Endothelial cell (in vitro differentiated cells): ENCODE results near the gene PTGER2. TPM values are rescaled to one million over a fixed set of nuclear protein-coding genes. Genes with fewer than 3 reads are reported as not detected.

Source experiments
- DNase-seq: peaks from one replicate; pipeline ENCODE4 v3.0.0; 2021; ENCODE audit warnings: low spot score
- H3K27ac Mint-ChIP-seq: one replicate; pipeline ENCODE4 v1.8.0; 2021; ENCODE audit warnings: mixed read lengths, inconsistent platforms; ENCODE audit not compliant: unreplicated experiment
- H3K27me3 Mint-ChIP-seq: one replicate; pipeline ENCODE4 v1.8.0; 2021; ENCODE audit warnings: mild to moderate bottlenecking, moderate library complexity, mixed read lengths, inconsistent platforms; ENCODE audit not compliant: unreplicated experiment
- H3K36me3 Mint-ChIP-seq: one replicate; pipeline ENCODE4 v1.8.0; 2021; ENCODE audit warnings: mild to moderate bottlenecking, low read depth, mixed read lengths, inconsistent platforms; ENCODE audit not compliant: unreplicated experiment
- H3K4me1 Mint-ChIP-seq: one replicate; pipeline ENCODE4 v1.8.0; 2021; ENCODE audit warnings: mild to moderate bottlenecking, mixed read lengths, inconsistent platforms; ENCODE audit not compliant: unreplicated experiment
- H3K4me3 Mint-ChIP-seq: one replicate; pipeline ENCODE4 v1.8.0; 2021; ENCODE audit warnings: mild to moderate bottlenecking, mixed read lengths, inconsistent platforms; ENCODE audit not compliant: unreplicated experiment
- H3K9me3 Mint-ChIP-seq: one replicate; pipeline ENCODE4 v1.8.0; 2021; ENCODE audit warnings: mixed read lengths, inconsistent platforms; ENCODE audit not compliant: unreplicated experiment
- CTCF ChIP-seq: fragments of 200-600 bp; sonication (generic); IDR thresholded peaks from one replicate; pipeline ENCODE4 v1.5.0; 2021; ENCODE audit warnings: antibody characterized with exemption; ENCODE audit not compliant: unreplicated experiment
- total RNA-seq: library from RNA; stranded (reverse); fragmentation: NEBNext Ultra II Directional; extraction: Animal tissue kit (Norgen Biotek cat#: 25700); gene quantifications from one replicate; pipeline ENCODE4 v1.2.1, GENCODE V29; 2021; ENCODE audit not compliant: unreplicated experiment

PTGER2 gene
- total RNA-seq, 1 donor from 2014 or later: not detected

DNA sequence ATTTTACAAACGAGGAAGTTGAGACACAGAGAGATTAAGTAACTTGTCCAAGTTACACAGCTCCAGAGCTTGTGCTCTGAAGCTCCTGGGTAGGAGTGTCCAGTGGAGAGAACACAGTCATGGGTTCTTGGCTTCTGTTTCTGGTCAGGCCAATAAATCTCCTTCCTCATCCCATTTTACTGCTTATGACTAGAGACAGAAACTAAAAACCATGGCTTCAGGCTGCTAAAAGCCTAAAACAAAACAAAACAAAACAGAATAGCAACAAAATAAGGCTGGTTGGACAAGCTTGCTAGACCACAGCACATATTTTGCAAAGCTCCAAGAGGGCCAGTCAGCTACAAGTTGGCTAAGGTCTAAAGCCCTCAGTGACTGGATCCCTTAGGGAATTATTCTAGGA, 49.8 kb downstream of the PTGER2 start:
- Mint-ChIP-seq H3K4me3 (no peak overlapping the region), H3K36me3 (no peaks in the 10 kb centered on the region), H3K27ac (no peak overlapping the region), H3K9me3 (no peaks in the 10 kb centered on the region), H3K4me1 (no peaks in the 10 kb centered on the region), H3K27me3 (no peaks in the 10 kb centered on the region)
- no peak for TF ChIP-seq CTCF
- no peak for DNase-seq

- Mint-ChIP-seq H3K4me3 (no peak overlapping the region), H3K4me1 (no peaks in the 10 kb centered on the region), H3K9me3 (no peaks in the 10 kb centered on the region), H3K27me3 (no peaks in the 10 kb centered on the region), H3K36me3 (no peaks in the 10 kb centered on the region), H3K27ac (no peak overlapping the region)
- no peak for DNase-seq
- no peak for TF ChIP-seq CTCF
Observed at GRCh38 chr14:52365071-52365470, 51.0 kb downstream of the PTGER2 start.

GRCh38 chr14:52366796-52367315, 52.7 kb downstream of the PTGER2 start:
- no peak for TF ChIP-seq CTCF
- Mint-ChIP-seq H3K27ac (no peak overlapping the region), H3K36me3 (no peaks in the 10 kb centered on the region), H3K27me3 (no peaks in the 10 kb centered on the region), H3K9me3 (no peaks in the 10 kb centered on the region), H3K4me1 (no peaks in the 10 kb centered on the region), H3K4me3 (no peak overlapping the region)
- no peak for DNase-seq

- no peak for TF ChIP-seq CTCF
- Mint-ChIP-seq H3K27me3 (no peaks in the 10 kb centered on the region), H3K36me3 (no peaks in the 10 kb centered on the region), H3K9me3 (peaks cover 4% of the 10 kb centered on the region), H3K4me3 (no peak overlapping the region), H3K27ac (no peak overlapping the region), H3K4me1 (no peaks in the 10 kb centered on the region)
- DNase-seq: no peak
Observed at GRCh38 chr14:52369305-52369801, 55.2 kb downstream of the PTGER2 start.

DNA sequence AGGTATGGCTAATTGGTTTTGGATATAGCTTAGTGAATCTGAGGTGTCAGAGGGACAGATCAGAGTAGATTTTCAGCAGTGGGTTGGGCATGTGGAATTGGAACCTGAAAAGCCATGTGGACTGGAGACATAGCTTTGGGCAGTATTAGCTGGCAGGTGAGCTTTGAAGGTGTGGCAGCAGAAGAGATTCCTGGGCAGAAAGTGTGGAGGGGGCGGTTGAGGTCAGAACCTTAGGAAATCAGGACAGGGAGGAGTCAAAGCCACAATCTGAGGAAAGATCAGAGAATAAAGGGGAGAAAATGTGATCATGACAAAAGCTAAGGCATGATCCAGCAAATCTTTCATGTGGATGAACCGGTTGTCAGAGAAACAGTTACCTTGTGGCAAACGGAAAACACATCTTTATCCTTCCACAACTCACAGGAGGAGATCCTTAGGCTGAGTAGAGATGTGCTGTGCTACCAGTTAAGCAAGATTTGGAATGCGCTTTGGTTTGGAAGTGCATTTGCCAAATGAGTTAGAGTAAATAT, 56.4 kb downstream of the PTGER2 start:
- H3K27ac Mint-ChIP-seq: no peak overlapping the region

More for the DNA sequence above, 56.4 kb downstream of the PTGER2 start:
- no peak overlapping the region for H3K4me3 Mint-ChIP-seq
- H3K4me1 Mint-ChIP-seq: no peaks in the 10 kb centered on the region
- H3K36me3 Mint-ChIP-seq: no peaks in the 10 kb centered on the region
- no peak for TF ChIP-seq CTCF
- H3K9me3 Mint-ChIP-seq: peaks cover 4% of the 10 kb centered on the region
- DNase-seq: no peak
- H3K27me3 Mint-ChIP-seq: peaks cover 3% of the 10 kb centered on the region
